Tibial artery (tissue), 4 donors: ENCODE data around the gene SURF6.
"Not testable (repeated sequence)": the region's sequence is repeated elsewhere in the genome, so short reads cannot be mapped to it uniquely, and the experiment has no call there.

Experiments used
- DNase-seq, 2 donors: peaks; one replicate each; pipeline ENCODE4 v3.0.0-alpha.2; 2019
- H3K27ac ChIP-seq, 2 donors: fragments of 200-600 bp; sonication (generic) in 1 of 2; 1 replicate in 1 of 2; 2 replicates in 1 of 2; pipeline ENCODE4 v1.5.1; 2018 to 2019; ENCODE audit warnings: mild to moderate bottlenecking in 1 of 2
- H3K27me3 ChIP-seq, 2 donors: fragments of 200-600 bp; sonication (generic) in 1 of 2; one replicate each; pipeline versions ENCODE4 v1.5.1 to v1.6.0; 2016 to 2019
- H3K36me3 ChIP-seq, 3 donors: fragments of 200-600 bp; sonication (generic) in 2 of 3; one replicate each; pipeline ENCODE4 v1.5.1; 2016 to 2019; ENCODE audit warnings: mild to moderate bottlenecking in 2 of 3
- H3K4me1 ChIP-seq, 4 donors: fragments of 200-600 bp; sonication (generic) in 2 of 4; 1 replicate in 3 of 4; 2 replicates in 1 of 4; pipeline ENCODE4 v1.5.1; 2016 to 2019
- H3K4me3 ChIP-seq, 2 donors: fragments of 200-600 bp; sonication (generic) in 1 of 2; 1 replicate in 1 of 2; 2 replicates in 1 of 2; pipeline ENCODE4 v1.5.1; 2018 to 2019; ENCODE audit warnings: mild to moderate bottlenecking in 2 of 2
- H3K9me3 ChIP-seq, 3 donors: fragments of 200-600 bp; sonication (generic) in 1 of 3; one replicate each; pipeline ENCODE4 v1.5.1; 2016 to 2019
- intact Hi-C: fragments of 100-400 bp; cut with DNase I; formaldehyde crosslinking; loops from one replicate; pipeline ENCODE4 v1.15.0; 2023; ENCODE audit warnings: low total_unique reads
- TF ChIP-seq, protein P1 (sequence below), 2 experiments: fragments of 200-600 bp in 1 of 2; fragments of 450-650 bp in 1 of 2; IDR thresholded peaks; one replicate each; pipeline ENCODE4 v1.5.1; 2017 to 2019; ENCODE audit warnings: antibody characterized with exemption in 2 of 2, mild to moderate bottlenecking in 1 of 2, moderate library complexity in 1 of 2

The SURF6 gene

DNA sequence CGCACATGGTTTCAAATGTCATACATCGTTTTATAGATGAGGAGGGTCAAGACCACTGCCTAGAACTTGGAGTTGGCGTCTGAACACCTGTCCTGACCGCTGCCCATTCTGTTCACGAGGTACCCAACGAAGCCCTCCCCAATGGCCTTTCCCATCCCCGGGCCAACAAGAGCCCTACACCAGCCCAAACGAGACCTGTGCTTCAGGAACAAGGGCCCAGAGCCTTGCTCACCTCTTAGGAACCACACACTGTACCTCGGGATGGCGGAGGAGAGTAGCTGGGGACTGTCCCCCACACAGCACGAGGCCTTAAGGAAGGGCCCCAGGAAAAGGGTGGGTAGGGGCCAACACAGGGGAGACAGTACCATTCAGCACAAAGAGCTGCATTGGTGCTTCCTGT, 3.0 kb downstream of the SURF6 start:
- DNase-seq: peak in 1 of 2 donors; percentile 41
- Histone ChIP-seq H3K27ac (no peak overlapping the region), H3K36me3 (peaks cover 36 to 50% (median 40%) of the 10 kb centered on the region in 3 donors), H3K4me3 (no peak overlapping the region), H3K27me3 (no peaks in the 10 kb centered on the region), H3K4me1 (peaks cover 0 to 32% (median 24%) of the 10 kb centered on the region in 4 donors), H3K9me3 (no peaks in the 10 kb centered on the region)
- TF ChIP-seq, protein P1, sequence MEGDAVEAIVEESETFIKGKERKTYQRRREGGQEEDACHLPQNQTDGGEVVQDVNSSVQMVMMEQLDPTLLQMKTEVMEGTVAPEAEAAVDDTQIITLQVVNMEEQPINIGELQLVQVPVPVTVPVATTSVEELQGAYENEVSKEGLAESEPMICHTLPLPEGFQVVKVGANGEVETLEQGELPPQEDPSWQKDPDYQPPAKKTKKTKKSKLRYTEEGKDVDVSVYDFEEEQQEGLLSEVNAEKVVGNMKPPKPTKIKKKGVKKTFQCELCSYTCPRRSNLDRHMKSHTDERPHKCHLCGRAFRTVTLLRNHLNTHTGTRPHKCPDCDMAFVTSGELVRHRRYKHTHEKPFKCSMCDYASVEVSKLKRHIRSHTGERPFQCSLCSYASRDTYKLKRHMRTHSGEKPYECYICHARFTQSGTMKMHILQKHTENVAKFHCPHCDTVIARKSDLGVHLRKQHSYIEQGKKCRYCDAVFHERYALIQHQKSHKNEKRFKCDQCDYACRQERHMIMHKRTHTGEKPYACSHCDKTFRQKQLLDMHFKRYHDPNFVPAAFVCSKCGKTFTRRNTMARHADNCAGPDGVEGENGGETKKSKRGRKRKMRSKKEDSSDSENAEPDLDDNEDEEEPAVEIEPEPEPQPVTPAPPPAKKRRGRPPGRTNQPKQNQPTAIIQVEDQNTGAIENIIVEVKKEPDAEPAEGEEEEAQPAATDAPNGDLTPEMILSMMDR (IDR thresholded peaks at IDR 0.05): no peak
- intact Hi-C loops: loop anchor here (10.0 kb wide), 2 partner anchors 152 to 308 kb away; no protein-coding TSS in a partner anchor

- Histone ChIP-seq H3K4me3 (no peak overlapping the region), H3K27me3 (no peaks in the 10 kb centered on the region), H3K4me1 (peaks cover 0 to 32% (median 24%) of the 10 kb centered on the region in 4 donors), H3K36me3 (peaks cover 36 to 50% (median 40%) of the 10 kb centered on the region in 3 donors), H3K27ac (no peak overlapping the region), H3K9me3 (no peaks in the 10 kb centered on the region)
- intact Hi-C loops: loop anchor here (10.0 kb wide), 2 partner anchors 152 to 308 kb away; no protein-coding TSS in a partner anchor
- DNase-seq: peak in 1 of 2 donors; percentile 62
- TF ChIP-seq, protein P1 (IDR thresholded peaks at IDR 0.05): no peak
These were observed 3.6 kb downstream of the SURF6 start for GRCh38 chr9:133332381-133332730.

DNA sequence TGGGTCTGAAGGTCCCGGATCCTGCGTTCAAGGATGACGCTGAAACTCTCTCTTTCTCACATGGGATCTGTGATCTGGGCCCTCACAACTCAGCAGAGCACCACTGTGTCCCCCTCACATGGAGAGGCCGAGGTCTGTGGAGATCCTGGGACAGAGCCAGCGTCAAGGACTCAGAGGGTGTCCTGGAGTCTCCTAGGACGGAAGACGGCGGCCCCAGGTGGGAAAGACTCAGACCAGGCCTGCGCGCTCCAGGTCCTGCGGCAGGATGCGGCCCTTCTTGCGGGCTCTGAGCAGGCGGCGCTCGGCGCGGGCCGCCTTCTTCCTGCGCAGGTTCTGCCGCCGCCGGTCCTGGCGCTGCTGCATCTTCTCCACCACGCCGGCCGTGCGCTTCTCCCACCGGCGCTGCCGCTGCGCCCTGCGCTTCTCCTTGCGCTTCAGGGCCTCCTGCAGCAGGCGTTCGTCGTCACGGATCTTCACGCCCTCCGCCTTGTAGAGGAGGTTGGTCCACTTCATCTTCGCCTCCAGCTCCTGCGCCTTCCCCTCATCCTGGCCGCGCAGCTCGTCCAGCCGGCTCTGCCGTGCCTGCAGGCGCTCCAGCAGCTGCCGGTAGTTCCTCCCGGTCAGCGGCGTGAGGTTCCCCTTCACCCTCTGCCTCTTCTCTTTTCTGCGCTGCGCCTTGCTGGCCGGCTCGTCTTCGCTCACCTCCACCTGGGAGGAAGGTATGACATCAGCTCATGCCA, 4.2 kb downstream of the SURF6 start:
- Histone ChIP-seq H3K4me3 (no peak overlapping the region), H3K27me3 (no peaks in the 10 kb centered on the region), H3K27ac (no peak overlapping the region), H3K9me3 (no peaks in the 10 kb centered on the region), H3K36me3 (peaks cover 36 to 50% (median 40%) of the 10 kb centered on the region in 3 donors), H3K4me1 (peaks cover 0 to 31% (median 23%) of the 10 kb centered on the region in 4 donors)
- peak in 1 of 2 donors; percentile 43 for DNase-seq
- TF ChIP-seq, protein P1 (IDR thresholded peaks at IDR 0.05): no peak
- intact Hi-C loops: loop anchor here (10.0 kb wide), 2 partner anchors 153 to 307 kb away; no protein-coding TSS in a partner anchor

GRCh38 chr9:133331221-133331620, 4.8 kb downstream of the SURF6 start:
- DNase-seq: peak in 1 of 2 donors; percentile 58
- H3K9me3 ChIP-seq: no peaks in the 10 kb centered on the region
- no peak overlapping the region for H3K4me3 ChIP-seq
- intact Hi-C loops: loop anchor here (10.0 kb wide), 2 partner anchors 154 to 306 kb away; no protein-coding TSS in a partner anchor
- no peak overlapping the region for H3K27ac ChIP-seq
- H3K4me1 ChIP-seq: peaks cover 0 to 25% (median 17%) of the 10 kb centered on the region in 4 donors
- TF ChIP-seq, protein P1 (IDR thresholded peaks at IDR 0.05): no peak
- no peaks in the 10 kb centered on the region for H3K27me3 ChIP-seq
- H3K36me3 ChIP-seq: peaks cover 36 to 50% (median 40%) of the 10 kb centered on the region in 3 donors

- H3K4me1 ChIP-seq: peaks cover 0 to 13% (median 7%) of the 10 kb centered on the region in 4 donors
- intact Hi-C loops: loop anchor here (10.0 kb wide), 3 partner anchors 145 to 305 kb away; no protein-coding TSS in a partner anchor
- not testable (repeated sequence) for H3K27ac ChIP-seq, H3K9me3 ChIP-seq, H3K4me3 ChIP-seq, H3K27me3 ChIP-seq
- DNase-seq: peak in 1 of 2 donors; percentile 56
- TF ChIP-seq, protein P1 (IDR thresholded peaks at IDR 0.05): peak; percentile 41 to 43
- H3K36me3 ChIP-seq: peaks cover 36 to 48% (median 40%) of the 10 kb centered on the region in 3 donors
These were observed 6.5 kb downstream of the SURF6 start for GRCh38 chr9:133329306-133330156.
